HepG2 (cell line): ENCODE results near the gene LDAH. TPM values are rescaled to one million over a fixed set of nuclear protein-coding genes. Genes with fewer than 3 reads are reported as not detected.
A peak's percentile ranks its signal among the peaks of the same experiment; 100 is the strongest.

Experiments used
- ATAC-seq: fragments of 200-7000 bp; cut with Tn5 transposase; 3 replicates; pipeline ENCODE4 v1.9.1; 2020; ENCODE audit warnings: mild to moderate bottlenecking, moderate library complexity
- BruUV-seq: library from RNA; stranded (reverse); fragments of 400-500 nt; replicated peaks from 2 replicates; lab custom pipeline; 2021; lab: Mats Ljungman, UMichigan
- CTCF ChIA-PET: fragments of 300-600 bp; formaldehyde crosslinking; extraction: SDS; loops from one replicate; lab custom pipeline; 2021; ENCODE audit warnings: low total read pairs, inconsistent platforms, low intra/inter-chr PET ratio; lab: Yijun Ruan, JAX
- POLR2A ChIA-PET: fragments of 350-600 bp; sonication (Branson Sonifier 250); formaldehyde crosslinking; loops from one replicate; lab custom pipeline; 2020; ENCODE audit warnings: antibody characterized with exemption, inconsistent platforms; lab: Yijun Ruan, JAX
- DNase-seq: peaks from one replicate; pipeline ENCODE4 v3.0.0-alpha.2; 2015; ENCODE audit warnings: low spot score
- FAIRE-seq: peaks from 3 replicates; lab custom pipeline; 2011; peaks lifted over from hg19 to GRCh38; lab: Jason Lieb, UNC
- H2AFZ ChIP-seq: one replicate; pipeline ENCODE4 v1.6.1; 2011; ENCODE audit warnings: low read length, inconsistent platforms
- H3K27ac ChIP-seq: fragments of 300-600 bp; 3 replicates; pipeline ENCODE4 v1.8.0; 2011; ENCODE audit warnings: mixed run types, mild to moderate bottlenecking, mixed read lengths, low read length, inconsistent platforms; ENCODE audit not compliant: insufficient read depth; ENCODE audit errors: extremely low read length
- H3K27me3 ChIP-seq, 2 experiments: fragments of 200-600 bp in 1 of 2; 2 replicates in 1 of 2; 3 replicates in 1 of 2; pipeline versions ENCODE4 v1.6.0 to v1.8.0; 2011; ENCODE audit warnings: low read length in 2 of 2, mild to moderate bottlenecking in 2 of 2, moderate library complexity in 2 of 2, inconsistent platforms in 1 of 2; ENCODE audit not compliant: insufficient read depth in 2 of 2, control insufficient read depth in 1 of 2
- H3K36me3 ChIP-seq, 2 experiments: fragments of 200-600 bp in 1 of 2; replicated peaks in 1 of 2; 2 replicates in 1 of 2; 3 replicates in 1 of 2; pipeline versions ENCODE4 v1.5.1 to v1.8.0; 2011; ENCODE audit warnings: low read length in 2 of 2, inconsistent platforms in 1 of 2; ENCODE audit not compliant: insufficient read depth in 2 of 2, control insufficient read depth in 1 of 2
- H3K4me1 ChIP-seq: 2 replicates; pipeline ENCODE4 v1.5.1; 2012; ENCODE audit warnings: low read length, inconsistent platforms; ENCODE audit not compliant: insufficient read depth
- H3K4me2 ChIP-seq: 2 replicates; pipeline ENCODE4 v1.6.0; 2011; ENCODE audit warnings: low read depth, low read length, inconsistent platforms
- H3K4me3 ChIP-seq, 3 experiments: fragments of 200-600 bp in 1 of 3; sonication (generic), shearing (Covaris generic) in 1 of 3; replicated peaks in 1 of 3; 2 replicates each; pipeline ENCODE4 v1.5.1; 2011 to 2016; ENCODE audit warnings: low read length in 3 of 3, inconsistent platforms in 2 of 3, low read depth in 2 of 3, mild to moderate bottlenecking in 2 of 3, control low read depth in 1 of 3, mixed read lengths in 1 of 3; ENCODE audit not compliant: insufficient read depth in 1 of 3
- H3K79me2 ChIP-seq: one replicate; pipeline ENCODE4 v1.6.1; 2011; ENCODE audit warnings: low read length, inconsistent platforms; ENCODE audit not compliant: insufficient read depth
- H3K9ac ChIP-seq: 2 replicates; pipeline ENCODE4 v1.6.0; 2011; ENCODE audit warnings: mild to moderate bottlenecking, low read depth, low read length, inconsistent platforms; ENCODE audit not compliant: insufficient read depth
- H3K9me3 ChIP-seq: 2 replicates; pipeline ENCODE4 v1.5.1; 2012; ENCODE audit warnings: mild to moderate bottlenecking, low read length
- H4K20me1 ChIP-seq: 2 replicates; pipeline ENCODE4 v1.6.0; 2011; ENCODE audit warnings: inconsistent platforms, mild to moderate bottlenecking, low read length, moderate library complexity; ENCODE audit not compliant: insufficient read depth
- ADNP ChIP-seq: sonication (generic); formaldehyde crosslinking; IDR thresholded peaks from 2 replicates; pipeline ENCODE4 v1.4.0; 2020; ENCODE audit warnings: missing genetic modification reagents
- ARID3A ChIP-seq: IDR thresholded peaks from 2 replicates; pipeline ENCODE4 v1.6.1; 2012; ENCODE audit warnings: low read depth, low read length, improper control_type of control experiment
- GATAD2A ChIP-seq: IDR thresholded peaks from 2 replicates; pipeline ENCODE4 v1.6.1; 2016
- HCFC1 ChIP-seq: fragments of 150-350 bp; IDR thresholded peaks from 2 replicates; pipeline ENCODE4 v1.6.1; 2014; ENCODE audit warnings: low read depth, low read length
- HNF4A ChIP-seq: sonication (generic); formaldehyde crosslinking; IDR thresholded peaks from 2 replicates; pipeline ENCODE4 v1.4.0; 2020; ENCODE audit warnings: missing genetic modification reagents
- HNF4G ChIP-seq, 2 experiments: sonication (generic) in 1 of 2; formaldehyde crosslinking in 1 of 2; IDR thresholded peaks; 2 replicates each; pipeline versions ENCODE4 v1.4.0 to v1.6.1; 2011 to 2020; ENCODE audit warnings: borderline replicate concordance in 2 of 2, low read depth in 2 of 2, mild to moderate bottlenecking in 2 of 2, low read length in 1 of 2, missing genetic modification reagents in 1 of 2, moderate library complexity in 1 of 2
- MAFF ChIP-seq: IDR thresholded peaks from 2 replicates; pipeline ENCODE4 v1.6.1; 2011; ENCODE audit warnings: low read depth, low read length, improper control_type of control experiment
- MAFK ChIP-seq, 2 experiments: IDR thresholded peaks in 1 of 2; conservative IDR thresholded peaks in 1 of 2; 2 replicates each; pipeline ENCODE4 v1.6.1; 2011; ENCODE audit warnings: improper control_type of control experiment in 2 of 2, low read length in 2 of 2
- PHF20 ChIP-seq: sonication (generic); formaldehyde crosslinking; IDR thresholded peaks from 2 replicates; pipeline ENCODE4 v1.5.0; 2020; ENCODE audit warnings: mild to moderate bottlenecking, missing genetic modification reagents
- POGZ ChIP-seq: sonication (generic); formaldehyde crosslinking; IDR thresholded peaks from 2 replicates; pipeline ENCODE4 v1.4.0; 2020; ENCODE audit warnings: mild to moderate bottlenecking, missing genetic modification reagents
- SAP130 ChIP-seq: IDR thresholded peaks from 2 replicates; pipeline ENCODE4 v1.6.1; 2016; ENCODE audit warnings: low read depth
- WGBS: methylation state at CpG from one replicate; pipeline ENCODE4 v1.1.6; 2017; ENCODE audit warnings: low lambda C conversion rate; 5-methylcytosine and 5-hydroxymethylcytosine counted together
- in situ Hi-C: cut with HindIII; loops from 2 replicates; pipeline ENCODE4 v1.10.0; 2017; ENCODE audit warnings: low pct_unique_long_range_greater_than_20kb; ENCODE audit not compliant: extremely low pct_ligation_motif_present
- intact Hi-C: fragments of 100-400 bp; cut with micrococcal nuclease; formaldehyde crosslinking; loops from one replicate; pipeline ENCODE4 v1.10.0; 2022; ENCODE audit not compliant: unreplicated experiment
- polyA plus RNA-seq, 8 experiments: library from polyadenylated mRNA; depleted of rRNA in 3 of 8; stranded (reverse) in 7 of 8; unstranded in 1 of 8; fragments of >200 nt; fragmentation: Illumina TruSeq in 4 of 8; extraction: Trizol in 4 of 8; gene quantifications; 2 replicates each; pipeline versions ENCODE4 v1.2.1 to v1.2.3, GENCODE V29; 2011 to 2016; ENCODE audit warnings: low read depth in 4 of 8, missing spikeins in 1 of 8, mixed read lengths in 1 of 8; ENCODE audit not compliant: insufficient read depth in 1 of 8
- total RNA-seq, 5 experiments: library from RNA; depleted of rRNA; stranded (reverse); fragments of >200 nt; fragmentation: Illumina TruSeq; extraction: Trizol; gene quantifications; 2 replicates each; pipeline ENCODE4 v1.2.3, GENCODE V29; 2016; ENCODE audit warnings: low read depth in 1 of 5
- TF ChIP-seq, protein P1 (sequence below): sonication (generic); formaldehyde crosslinking; IDR thresholded peaks from 2 replicates; pipeline ENCODE4 v1.5.0; 2020; ENCODE audit warnings: mild to moderate bottlenecking, missing genetic modification reagents
- TF ChIP-seq, protein P2 (sequence below): sonication (generic); formaldehyde crosslinking; IDR thresholded peaks from 2 replicates; pipeline ENCODE4 v1.8.0; 2022; ENCODE audit warnings: low read depth, missing genetic modification reagents
- TF ChIP-seq, protein P3 (sequence below): sonication (generic); formaldehyde crosslinking; IDR thresholded peaks from 2 replicates; pipeline ENCODE4 v1.4.0; 2020; ENCODE audit warnings: missing genetic modification reagents
- TF ChIP-seq, protein P4 (sequence below): sonication (generic); formaldehyde crosslinking; IDR thresholded peaks from 2 replicates; pipeline ENCODE4 v1.8.1; 2023; ENCODE audit warnings: missing genetic modification reagents, mild to moderate bottlenecking, borderline replicate concordance

The LDAH gene
- total and polyA plus RNA-seq, 2 of the 13 experiments (the other 11 are each of a cell fraction or from before 2014, with no cell fraction given), result 28.8 to 46.2 TPM

GRCh38 chr2:20758997-20759396 lies 63.9 kb downstream of the LDAH start (continued):
- TF ChIP-seq, protein P1, sequence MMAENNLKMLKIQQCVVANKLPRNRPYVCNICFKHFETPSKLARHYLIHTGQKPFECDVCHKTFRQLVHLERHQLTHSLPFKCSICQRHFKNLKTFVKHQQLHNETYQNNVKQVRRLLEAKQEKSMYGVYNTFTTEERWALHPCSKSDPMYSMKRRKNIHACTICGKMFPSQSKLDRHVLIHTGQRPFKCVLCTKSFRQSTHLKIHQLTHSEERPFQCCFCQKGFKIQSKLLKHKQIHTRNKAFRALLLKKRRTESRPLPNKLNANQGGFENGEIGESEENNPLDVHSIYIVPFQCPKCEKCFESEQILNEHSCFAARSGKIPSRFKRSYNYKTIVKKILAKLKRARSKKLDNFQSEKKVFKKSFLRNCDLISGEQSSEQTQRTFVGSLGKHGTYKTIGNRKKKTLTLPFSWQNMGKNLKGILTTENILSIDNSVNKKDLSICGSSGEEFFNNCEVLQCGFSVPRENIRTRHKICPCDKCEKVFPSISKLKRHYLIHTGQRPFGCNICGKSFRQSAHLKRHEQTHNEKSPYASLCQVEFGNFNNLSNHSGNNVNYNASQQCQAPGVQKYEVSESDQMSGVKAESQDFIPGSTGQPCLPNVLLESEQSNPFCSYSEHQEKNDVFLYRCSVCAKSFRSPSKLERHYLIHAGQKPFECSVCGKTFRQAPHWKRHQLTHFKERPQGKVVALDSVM (CRISPR knock-in tag), result no peak
- no peak for TF ChIP-seq PHF20 (CRISPR knock-in tag)
- no peak for TF ChIP-seq ADNP (CRISPR knock-in tag)

DNA sequence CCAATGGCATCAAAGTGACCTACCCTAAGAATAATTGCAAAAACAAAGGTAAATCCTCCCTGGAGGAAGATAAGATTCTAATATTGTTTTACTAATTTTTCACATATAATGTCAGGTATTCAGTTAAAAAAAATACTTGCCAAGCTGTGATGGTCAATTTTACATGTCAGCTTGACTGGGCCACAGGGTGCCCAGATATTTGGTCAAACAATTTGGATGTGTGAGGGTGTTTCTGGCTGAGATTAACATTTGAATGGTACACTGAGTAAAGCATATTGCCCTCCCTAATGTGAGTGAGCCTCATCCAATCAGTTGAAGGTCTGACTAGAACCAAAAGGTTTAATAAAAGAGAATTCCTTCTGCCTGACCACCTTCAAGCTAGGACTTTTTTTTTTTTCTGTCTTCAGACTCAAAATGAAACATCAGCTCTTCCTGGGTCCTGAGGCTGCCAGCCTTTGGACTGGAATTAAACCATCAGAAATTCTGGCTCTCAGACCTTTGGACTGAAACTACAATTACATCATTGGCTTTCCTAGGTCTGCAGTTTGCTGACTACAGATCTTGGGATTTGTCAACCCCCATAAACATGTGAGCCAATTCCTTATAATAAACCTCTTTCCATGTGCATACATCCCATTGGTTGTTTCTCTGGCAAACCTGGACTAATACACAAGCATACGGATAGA lies 65.4 kb downstream of the LDAH start:
- TF ChIP-seq HNF4A (CRISPR knock-in tag), result peak; percentile 61; the same call in 1 of the 2 replicates
- 0 out of 2 replicates have a peak, but pooled peaks have one; percentile 14 for TF ChIP-seq MAFF
- TF ChIP-seq MAFK (conservative IDR thresholded peaks at IDR 0.05 in 1 of 2, IDR thresholded peaks at IDR 0.05 in 1 of 2; ENCODE audit: low read length in 2 of 2), result peak; percentile 29 to 30; a peak in 3 of 4 replicates
- 0 out of 2 replicates have a peak, but pooled peaks have one; percentile 26 for TF ChIP-seq GATAD2A (CRISPR knock-in tag)
- TF ChIP-seq POGZ (CRISPR knock-in tag), result 0 out of 2 replicates have a peak, but pooled peaks have one; percentile 25
- TF ChIP-seq, protein P2, sequence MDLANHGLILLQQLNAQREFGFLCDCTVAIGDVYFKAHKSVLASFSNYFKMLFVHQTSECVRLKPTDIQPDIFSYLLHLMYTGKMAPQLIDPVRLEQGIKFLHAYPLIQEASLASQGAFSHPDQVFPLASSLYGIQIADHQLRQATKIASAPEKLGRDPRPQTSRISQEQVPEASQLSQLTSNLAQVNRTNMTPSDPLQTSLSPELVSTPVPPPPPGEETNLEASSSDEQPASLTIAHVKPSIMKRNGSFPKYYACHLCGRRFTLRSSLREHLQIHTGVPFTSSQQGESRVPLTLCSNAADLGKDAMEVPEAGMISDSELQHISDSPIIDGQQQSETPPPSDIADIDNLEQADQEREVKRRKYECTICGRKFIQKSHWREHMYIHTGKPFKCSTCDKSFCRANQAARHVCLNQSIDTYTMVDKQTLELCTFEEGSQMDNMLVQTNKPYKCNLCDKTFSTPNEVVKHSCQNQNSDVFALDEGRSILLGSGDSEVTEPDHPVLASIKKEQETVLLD (CRISPR knock-in tag), result 0 out of 2 replicates have a peak, but pooled peaks have one; percentile 33
- TF ChIP-seq, protein P3, sequence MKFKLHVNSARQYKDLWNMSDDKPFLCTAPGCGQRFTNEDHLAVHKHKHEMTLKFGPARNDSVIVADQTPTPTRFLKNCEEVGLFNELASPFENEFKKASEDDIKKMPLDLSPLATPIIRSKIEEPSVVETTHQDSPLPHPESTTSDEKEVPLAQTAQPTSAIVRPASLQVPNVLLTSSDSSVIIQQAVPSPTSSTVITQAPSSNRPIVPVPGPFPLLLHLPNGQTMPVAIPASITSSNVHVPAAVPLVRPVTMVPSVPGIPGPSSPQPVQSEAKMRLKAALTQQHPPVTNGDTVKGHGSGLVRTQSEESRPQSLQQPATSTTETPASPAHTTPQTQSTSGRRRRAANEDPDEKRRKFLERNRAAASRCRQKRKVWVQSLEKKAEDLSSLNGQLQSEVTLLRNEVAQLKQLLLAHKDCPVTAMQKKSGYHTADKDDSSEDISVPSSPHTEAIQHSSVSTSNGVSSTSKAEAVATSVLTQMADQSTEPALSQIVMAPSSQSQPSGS (CRISPR knock-in tag), result peak; percentile 83
- TF ChIP-seq ARID3A, result no peak
- peak; percentile 80 for TF ChIP-seq HNF4G (IDR thresholded peaks at IDR 0.05; ENCODE audit: borderline replicate concordance, low read depth, low read length)
- TF ChIP-seq HNF4G (CRISPR knock-in tag; IDR thresholded peaks at IDR 0.05; ENCODE audit: borderline replicate concordance, low read depth), result no peak
- TF ChIP-seq SAP130, result peak; percentile 20; the same call in 1 of the 2 replicates
- TF ChIP-seq HCFC1, result no peak
- TF ChIP-seq, protein P4, sequence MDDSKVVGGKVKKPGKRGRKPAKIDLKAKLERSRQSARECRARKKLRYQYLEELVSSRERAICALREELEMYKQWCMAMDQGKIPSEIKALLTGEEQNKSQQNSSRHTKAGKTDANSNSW (CRISPR knock-in tag), result no peak
- Histone ChIP-seq H3K9ac (no peak overlapping the region), H3K27me3 (no peaks in the 10 kb centered on the region), H3K4me2 (no peak overlapping the region), H2AFZ (no peak overlapping the region), H3K36me3 (peaks cover 5 to 16% of the 10 kb centered on the region in 2 experiments), H3K27ac (no peak overlapping the region), H4K20me1 (no peaks in the 10 kb centered on the region), H3K4me1 (peaks cover 11% of the 10 kb centered on the region), H3K79me2 (no peaks in the 10 kb centered on the region), H3K9me3 (peaks cover 9% of the 10 kb centered on the region; the same call in 1 of the 2 replicates), H3K4me3 (no peak overlapping the region)
- 90% methylated on average over 1 of the region's 1 CpG for WGBS
- ChIA-PET POLR2A (interaction anchor here (1.4 kb wide), 1 partner anchor 91 kb away, joined by 3 read pairs; the partner anchor contains the start of gene GDF7), CTCF (no interaction called here)
- in situ Hi-C loops, result no loop called here
- DNase-seq (peak; percentile 24), FAIRE-seq (no peak), ATAC-seq (peak; percentile 70)
- BruUV-seq, result no TSS peak
- intact Hi-C loops, result loop anchor here (5.0 kb wide), 1 partner anchor 80 kb away; no protein-coding TSS in a partner anchor
